ENCODE results near the gene VWA5B1. TPM values are rescaled to one million over a fixed set of nuclear protein-coding genes. Genes with fewer than 3 reads are reported as not detected.

Gene VWA5B1
- total RNA-seq, 3 donors from 2014 or later = not detected

DNA sequence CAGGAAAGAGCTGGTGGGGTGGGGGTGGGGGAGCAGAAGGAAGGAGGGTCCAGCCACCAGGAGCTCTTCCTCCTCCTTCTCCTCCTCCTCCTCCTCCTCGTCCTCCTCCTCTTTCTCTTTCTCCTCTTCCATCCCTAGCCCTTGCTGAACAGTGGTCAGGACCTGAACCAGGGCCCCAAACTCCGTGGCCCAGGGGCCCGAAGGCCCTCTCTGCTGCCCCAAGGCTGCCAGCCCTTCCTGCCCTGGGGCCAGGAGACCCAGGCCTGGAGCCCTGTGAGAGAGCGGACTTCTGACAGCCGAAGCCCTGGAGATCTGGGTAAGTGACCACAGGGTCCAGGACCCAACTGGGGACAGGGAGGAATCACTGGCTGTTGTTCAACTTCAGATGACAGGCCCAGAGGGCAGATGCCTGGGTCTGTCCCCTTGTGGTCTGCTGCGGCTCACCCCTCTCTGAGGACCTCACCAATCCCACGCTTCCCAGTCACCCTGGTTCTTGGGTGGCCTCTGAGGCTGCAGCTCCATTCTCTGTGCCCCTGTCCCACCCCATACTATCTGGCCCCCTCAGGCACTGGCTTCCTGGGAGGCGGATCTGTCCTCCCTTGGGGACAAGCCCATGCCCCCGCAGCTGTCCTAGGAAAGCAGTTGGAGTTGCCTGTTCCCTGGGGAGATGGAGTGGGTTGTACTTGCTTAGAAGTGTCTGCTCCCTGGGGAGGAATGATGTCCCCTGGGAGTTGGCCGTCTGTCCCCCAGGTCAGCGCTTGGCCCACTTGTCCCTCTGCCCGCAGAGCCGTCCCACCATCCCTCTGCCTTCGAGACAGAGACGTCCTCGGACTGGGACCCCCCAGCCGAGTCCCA is 51.8 kb downstream of the VWA5B1 start:
- peaks cover 6% of the 10 kb centered on the region for H3K4me1 Mint-ChIP-seq (ENCODE audit: low read depth)
- peaks cover 7% of the 10 kb centered on the region for H3K9me3 Mint-ChIP-seq
- peaks cover 26% of the 10 kb centered on the region for H3K27me3 Mint-ChIP-seq (ENCODE audit: low read depth)
- no peaks in the 10 kb centered on the region for H3K36me3 Mint-ChIP-seq (ENCODE audit: insufficient read depth)
- ATAC-seq (no peak), DNase-seq (no peak)
- H3K4me3 Mint-ChIP-seq = no peak overlapping the region

- ATAC-seq = peak; percentile 46 to 67
- Mint-ChIP-seq H3K4me3 (no peak overlapping the region), H3K36me3 (ENCODE audit: insufficient read depth) (no peaks in the 10 kb centered on the region), H3K27me3 (ENCODE audit: low read depth) (peaks cover 26% of the 10 kb centered on the region), H3K4me1 (ENCODE audit: low read depth) (peaks cover 6% of the 10 kb centered on the region), H3K9me3 (peaks cover 7% of the 10 kb centered on the region)
- DNase-seq = peak; percentile 33
Measured at GRCh38 chr1:20343149-20343937, 52.7 kb downstream of the VWA5B1 start.

DNA sequence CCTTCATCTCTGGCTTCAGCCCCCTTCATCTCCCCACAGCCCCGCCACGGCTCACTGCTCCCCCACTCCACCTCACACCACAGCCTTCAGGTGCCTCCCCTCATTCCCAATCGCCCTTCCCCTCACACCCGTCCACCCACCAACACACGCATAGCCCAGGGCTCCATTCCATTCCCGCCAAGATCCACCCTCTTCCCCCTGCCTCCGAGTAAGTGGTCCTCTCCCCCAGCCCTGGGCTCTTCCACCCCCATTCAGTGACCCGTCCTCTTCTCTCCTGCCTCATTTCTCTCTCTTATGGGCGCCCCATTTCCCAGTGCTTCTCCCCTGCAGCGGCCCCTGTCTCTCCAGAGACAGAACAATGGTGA is 53.2 kb downstream of the VWA5B1 start:
- Mint-ChIP-seq H3K27me3 (ENCODE audit: low read depth) (peaks cover 31% of the 10 kb centered on the region), H3K4me1 (ENCODE audit: low read depth) (peaks cover 6% of the 10 kb centered on the region), H3K4me3 (peak overlapping the region; percentile 10), H3K9me3 (peaks cover 7% of the 10 kb centered on the region), H3K36me3 (ENCODE audit: insufficient read depth) (no peaks in the 10 kb centered on the region)
- DNase-seq (no peak), ATAC-seq (no peak)

- ATAC-seq (no peak), DNase-seq (no peak)
- H3K36me3 Mint-ChIP-seq (ENCODE audit: insufficient read depth) = no peaks in the 10 kb centered on the region
- peaks cover 7% of the 10 kb centered on the region for H3K9me3 Mint-ChIP-seq
- H3K4me1 Mint-ChIP-seq (ENCODE audit: low read depth) = peaks cover 6% of the 10 kb centered on the region
- no peak overlapping the region for H3K4me3 Mint-ChIP-seq
- H3K27me3 Mint-ChIP-seq (ENCODE audit: low read depth) = peaks cover 31% of the 10 kb centered on the region
Measured at GRCh38 chr1:20344738-20345137, 54.1 kb downstream of the VWA5B1 start.

DNA sequence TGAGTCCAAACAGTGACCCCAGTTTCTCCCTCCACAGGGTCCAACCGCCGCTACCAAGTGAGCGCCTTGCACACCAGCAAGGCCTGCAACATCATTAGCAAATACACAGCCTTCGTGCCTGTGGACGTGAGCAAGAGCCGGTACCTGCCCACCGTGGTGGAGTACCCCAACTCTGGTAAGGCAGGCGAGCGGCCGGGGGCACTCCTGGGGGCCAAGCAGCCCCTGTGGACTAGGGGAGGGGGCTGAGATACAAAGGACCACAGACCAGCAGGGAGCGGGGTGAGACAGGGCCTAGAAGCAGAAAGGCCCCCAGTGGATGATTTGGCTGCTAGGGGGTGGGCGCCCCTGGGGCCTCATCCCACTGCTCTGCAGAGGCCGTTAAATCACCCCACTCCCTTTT is 54.7 kb downstream of the VWA5B1 start:
- Mint-ChIP-seq H3K36me3 (ENCODE audit: insufficient read depth) (no peaks in the 10 kb centered on the region), H3K4me1 (ENCODE audit: low read depth) (peaks cover 6% of the 10 kb centered on the region), H3K27me3 (ENCODE audit: low read depth) (peaks cover 31% of the 10 kb centered on the region), H3K9me3 (peaks cover 7% of the 10 kb centered on the region), H3K4me3 (no peak overlapping the region)
- ATAC-seq (no peak), DNase-seq (no peak)

DNA sequence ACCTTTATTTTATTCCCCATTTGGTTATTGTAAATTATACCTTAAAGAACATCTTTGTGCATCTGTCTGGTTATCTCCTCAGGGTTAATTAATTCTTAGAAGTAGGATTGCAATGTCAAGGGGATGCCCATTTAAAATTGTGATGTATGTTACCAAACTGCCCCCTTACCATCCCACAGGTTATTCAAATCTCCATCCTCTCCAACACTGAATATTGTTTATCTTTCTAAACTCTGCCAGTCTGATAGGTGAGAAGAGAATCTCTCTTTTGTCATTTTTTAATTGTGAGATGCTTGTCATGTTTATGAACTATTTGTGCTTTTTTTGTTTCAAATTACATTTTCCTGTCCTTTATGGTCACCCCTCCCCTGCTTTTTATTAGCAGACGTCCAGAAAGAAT is 55.8 kb downstream of the VWA5B1 start:
- no peak for DNase-seq
- no peak for ATAC-seq
- no peaks in the 10 kb centered on the region for H3K36me3 Mint-ChIP-seq (ENCODE audit: insufficient read depth)
- peaks cover 7% of the 10 kb centered on the region for H3K9me3 Mint-ChIP-seq
- peaks cover 31% of the 10 kb centered on the region for H3K27me3 Mint-ChIP-seq (ENCODE audit: low read depth)
- peaks cover 6% of the 10 kb centered on the region for H3K4me1 Mint-ChIP-seq (ENCODE audit: low read depth)
- no peak overlapping the region for H3K4me3 Mint-ChIP-seq

GRCh38 chr1:20347699-20348098 is 57.0 kb downstream of the VWA5B1 start:
- no peak for ATAC-seq
- no peaks in the 10 kb centered on the region for H3K36me3 Mint-ChIP-seq (ENCODE audit: insufficient read depth)
- H3K4me1 Mint-ChIP-seq (ENCODE audit: low read depth) = peaks cover 6% of the 10 kb centered on the region
- H3K9me3 Mint-ChIP-seq = peaks cover 7% of the 10 kb centered on the region
- H3K27me3 Mint-ChIP-seq (ENCODE audit: low read depth) = peaks cover 22% of the 10 kb centered on the region
- no peak overlapping the region for H3K4me3 Mint-ChIP-seq
- DNase-seq = no peak

- Mint-ChIP-seq H3K27me3 (ENCODE audit: low read depth) (peaks cover 26% of the 10 kb centered on the region), H3K4me1 (ENCODE audit: low read depth) (peaks cover 6% of the 10 kb centered on the region), H3K36me3 (ENCODE audit: insufficient read depth) (no peaks in the 10 kb centered on the region), H3K4me3 (no peak overlapping the region), H3K9me3 (peaks cover 7% of the 10 kb centered on the region)
- ATAC-seq (no peak), DNase-seq (no peak)
Measured at GRCh38 chr1:20348326-20348915, 57.7 kb downstream of the VWA5B1 start.

- Mint-ChIP-seq H3K4me1 (ENCODE audit: low read depth) (no peaks in the 10 kb centered on the region), H3K27me3 (ENCODE audit: low read depth) (peaks cover 21% of the 10 kb centered on the region), H3K36me3 (ENCODE audit: insufficient read depth) (no peaks in the 10 kb centered on the region), H3K4me3 (no peak overlapping the region), H3K9me3 (peaks cover 7% of the 10 kb centered on the region)
- no peak for ATAC-seq
- no peak for DNase-seq
Measured at GRCh38 chr1:20349561-20349960, 58.9 kb downstream of the VWA5B1 start.

DNA sequence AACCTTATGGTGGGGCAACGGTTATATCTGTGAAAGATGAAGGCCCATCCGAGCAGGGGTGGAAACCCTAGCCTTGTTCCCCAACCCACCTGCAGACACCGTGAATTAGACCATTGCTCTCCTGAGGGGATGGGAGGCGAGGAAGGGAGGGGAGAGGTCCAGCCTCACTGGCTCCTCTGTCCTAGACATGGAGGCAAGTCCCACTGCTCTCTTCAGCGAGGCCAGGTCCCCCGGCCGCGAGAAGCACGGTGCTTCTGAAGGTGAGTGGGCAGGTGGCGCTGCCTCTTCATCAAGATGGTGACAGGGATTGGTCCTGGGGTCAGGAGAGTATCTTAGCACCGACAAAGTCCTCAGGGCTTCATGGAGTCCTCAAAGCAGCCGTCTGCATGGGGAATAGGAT is 59.3 kb downstream of the VWA5B1 start:
- ATAC-seq = no peak
- H3K4me1 Mint-ChIP-seq (ENCODE audit: low read depth) = no peaks in the 10 kb centered on the region
- peaks cover 18% of the 10 kb centered on the region for H3K27me3 Mint-ChIP-seq (ENCODE audit: low read depth)
- no peak overlapping the region for H3K4me3 Mint-ChIP-seq
- peaks cover 7% of the 10 kb centered on the region for H3K9me3 Mint-ChIP-seq
- DNase-seq = no peak
- H3K36me3 Mint-ChIP-seq (ENCODE audit: insufficient read depth) = no peaks in the 10 kb centered on the region

GRCh38 chr1:20350421-20350820 is 59.7 kb downstream of the VWA5B1 start:
- H3K4me3 Mint-ChIP-seq = no peak overlapping the region
- H3K9me3 Mint-ChIP-seq = peaks cover 7% of the 10 kb centered on the region

GRCh38 chr1:20351911-20352701 is 61.4 kb downstream of the VWA5B1 start:
- H3K36me3 Mint-ChIP-seq (ENCODE audit: insufficient read depth) = no peaks in the 10 kb centered on the region
- DNase-seq (no peak), ATAC-seq (no peak)
- H3K4me3 Mint-ChIP-seq = no peak overlapping the region
- H3K27me3 Mint-ChIP-seq (ENCODE audit: low read depth) = peaks cover 19% of the 10 kb centered on the region
- H3K9me3 Mint-ChIP-seq = no peaks in the 10 kb centered on the region
- H3K4me1 Mint-ChIP-seq (ENCODE audit: low read depth) = peaks cover 2% of the 10 kb centered on the region

More at GRCh38 chr1:20350421-20350820, 59.7 kb downstream of the VWA5B1 start:
- no peak for DNase-seq
- no peaks in the 10 kb centered on the region for H3K36me3 Mint-ChIP-seq (ENCODE audit: insufficient read depth)
- no peaks in the 10 kb centered on the region for H3K4me1 Mint-ChIP-seq (ENCODE audit: low read depth)
- no peak for ATAC-seq
- peaks cover 18% of the 10 kb centered on the region for H3K27me3 Mint-ChIP-seq (ENCODE audit: low read depth)

DNA sequence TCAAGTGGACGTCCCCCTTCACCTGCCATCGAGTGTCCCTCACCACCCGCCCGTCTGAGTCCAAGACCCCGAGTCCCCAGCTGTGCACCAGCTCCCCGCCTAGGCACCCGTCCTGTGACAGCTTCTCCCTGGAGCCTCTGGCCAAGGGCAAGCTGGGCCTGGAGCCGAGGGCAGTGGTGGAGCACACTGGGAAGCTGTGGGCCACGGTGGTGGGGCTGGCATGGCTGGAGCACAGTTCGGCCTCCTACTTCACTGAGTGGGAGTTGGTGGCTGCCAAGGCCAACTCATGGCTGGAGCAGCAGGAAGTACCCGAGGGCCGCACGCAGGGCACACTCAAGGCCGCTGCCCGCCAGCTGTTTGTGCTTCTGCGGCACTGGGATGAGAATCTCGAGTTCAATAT is 63.2 kb downstream of the VWA5B1 start:
- H3K36me3 Mint-ChIP-seq (ENCODE audit: insufficient read depth) = no peaks in the 10 kb centered on the region
- no peaks in the 10 kb centered on the region for H3K9me3 Mint-ChIP-seq
- H3K4me3 Mint-ChIP-seq = no peak overlapping the region
- H3K4me1 Mint-ChIP-seq (ENCODE audit: low read depth) = peaks cover 2% of the 10 kb centered on the region
- H3K27me3 Mint-ChIP-seq (ENCODE audit: low read depth) = peaks cover 23% of the 10 kb centered on the region
- ATAC-seq (no peak), DNase-seq (no peak)

GRCh38 chr1:20354610-20355009 is 63.9 kb downstream of the VWA5B1 start:
- H3K36me3 Mint-ChIP-seq (ENCODE audit: insufficient read depth) = no peaks in the 10 kb centered on the region

More at GRCh38 chr1:20354610-20355009, 63.9 kb downstream of the VWA5B1 start:
- ATAC-seq (no peak), DNase-seq (no peak)
- Mint-ChIP-seq H3K27me3 (ENCODE audit: low read depth) (peaks cover 21% of the 10 kb centered on the region), H3K4me1 (ENCODE audit: low read depth) (peaks cover 9% of the 10 kb centered on the region), H3K4me3 (no peak overlapping the region), H3K9me3 (no peaks in the 10 kb centered on the region)
